GM19193 (cell line): ENCODE results near the gene TRIM73.
"Not testable (repeated sequence)": the region's sequence is repeated elsewhere in the genome, so short reads cannot be mapped to it uniquely, and the experiment has no call there.

Experiments
- POLR2A ChIP-seq: IDR thresholded peaks from 4 replicates; pipeline ENCODE4 v1.6.1; 2011; ENCODE audit not compliant: insufficient read depth, insufficient read length; ENCODE audit errors: extremely low read depth

Gene TRIM73

DNA sequence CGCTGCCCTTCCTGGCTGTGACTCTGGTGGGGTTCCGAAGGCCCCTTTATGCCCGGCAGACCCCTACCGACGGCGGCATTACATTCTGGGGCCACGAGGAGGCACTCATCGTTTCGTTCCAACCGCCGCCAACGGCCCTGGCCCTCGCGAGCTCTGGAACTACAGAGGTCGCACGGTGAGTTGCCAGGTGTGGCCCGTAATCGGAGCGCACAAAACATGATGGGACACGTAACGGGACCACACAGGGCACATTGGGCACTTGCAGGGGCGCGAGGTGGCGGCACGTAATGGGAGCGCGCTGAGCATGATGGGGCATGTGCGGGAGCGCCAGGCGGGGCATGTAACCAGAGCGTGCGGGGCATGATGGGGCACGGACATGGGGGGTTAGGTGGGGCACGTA lies at the start of gene TRIM73:
Gene TRIM73 (plus strand): TSS at position 301 of the 400 bp plus-strand sequence. CDS start 3,305 bp downstream, outside the sequence.
- TF ChIP-seq POLR2A, result not testable (repeated sequence)

DNA sequence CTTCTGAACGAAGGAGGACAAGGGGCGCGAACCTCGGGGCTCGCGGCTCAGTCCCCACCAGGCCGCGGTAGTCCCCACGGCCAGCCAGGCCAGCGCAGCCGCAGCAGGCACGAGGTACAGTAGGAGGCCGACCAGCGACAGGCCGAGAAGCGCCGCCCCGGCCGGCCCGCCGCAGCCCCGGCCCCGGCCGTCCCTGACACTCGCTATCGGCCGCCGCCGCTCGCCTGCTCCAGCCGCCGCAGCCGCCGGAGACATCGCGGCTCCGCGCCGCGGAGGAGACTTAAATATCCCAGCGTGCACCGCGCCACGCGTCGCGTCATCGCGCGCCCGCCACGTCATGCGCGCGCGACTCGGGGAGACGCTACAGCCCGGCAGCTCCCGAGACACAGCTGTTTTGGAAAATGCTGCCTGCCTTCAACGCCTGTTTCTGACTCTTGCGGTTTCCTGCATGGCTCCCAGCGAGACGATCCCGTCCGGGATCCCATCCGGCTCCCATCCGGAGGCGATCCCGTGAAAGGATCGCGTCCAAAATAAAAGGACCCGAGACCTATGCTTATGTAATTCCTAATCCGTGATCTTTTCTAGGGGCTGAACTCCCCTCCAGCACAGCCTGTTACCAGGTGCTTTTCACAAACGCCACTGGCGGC lies 47.2 kb downstream of the TRIM73 start:
- TF ChIP-seq POLR2A, result peak; percentile 37
